ENCODE results near the gene THAP4. TPM values are rescaled to one million over a fixed set of nuclear protein-coding genes. Genes with fewer than 3 reads are reported as not detected.

The THAP4 gene
- total and polyA plus RNA-seq, 2 of the 13 experiments (the other 11 are each of a cell fraction or from before 2014, with no cell fraction given), result 59.7 to 75.7 TPM

DNA sequence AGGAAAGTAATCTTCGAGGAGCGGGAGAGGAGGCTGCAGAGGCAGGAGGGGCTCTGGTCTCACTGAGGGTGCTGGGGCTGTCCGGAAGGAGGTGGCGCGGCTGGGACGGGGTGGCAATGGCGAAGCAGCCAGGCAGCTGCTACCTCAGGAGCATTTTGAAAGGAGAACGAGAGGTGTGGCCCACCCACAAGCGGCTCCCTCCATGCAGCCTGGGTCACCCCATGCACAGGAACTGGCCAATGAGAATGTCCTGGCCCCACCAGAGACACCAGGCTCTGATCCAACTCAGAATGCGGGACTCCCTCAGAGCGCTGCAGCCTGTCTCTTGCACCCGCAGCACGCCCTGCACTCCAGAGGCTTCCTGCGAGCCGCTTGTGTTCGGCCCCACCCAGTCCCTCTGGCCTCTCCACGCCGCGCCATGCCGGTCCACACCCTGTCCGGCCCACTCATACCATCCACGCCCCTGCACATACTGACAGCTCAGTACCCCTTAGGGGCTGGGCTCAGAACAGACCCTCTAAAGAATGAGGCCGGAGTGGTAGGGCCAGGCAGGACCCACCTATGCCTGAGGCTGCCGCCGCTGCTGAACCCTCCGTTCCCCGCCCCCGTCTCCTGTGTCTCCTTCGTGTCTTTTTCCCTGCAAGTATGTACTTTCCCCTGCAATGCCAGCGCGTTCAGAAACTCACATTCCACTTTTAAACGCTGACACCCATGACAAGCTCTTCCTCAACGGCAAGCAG is 84.8 kb downstream of the THAP4 start (continued):
- TF ChIP-seq, protein P1, sequence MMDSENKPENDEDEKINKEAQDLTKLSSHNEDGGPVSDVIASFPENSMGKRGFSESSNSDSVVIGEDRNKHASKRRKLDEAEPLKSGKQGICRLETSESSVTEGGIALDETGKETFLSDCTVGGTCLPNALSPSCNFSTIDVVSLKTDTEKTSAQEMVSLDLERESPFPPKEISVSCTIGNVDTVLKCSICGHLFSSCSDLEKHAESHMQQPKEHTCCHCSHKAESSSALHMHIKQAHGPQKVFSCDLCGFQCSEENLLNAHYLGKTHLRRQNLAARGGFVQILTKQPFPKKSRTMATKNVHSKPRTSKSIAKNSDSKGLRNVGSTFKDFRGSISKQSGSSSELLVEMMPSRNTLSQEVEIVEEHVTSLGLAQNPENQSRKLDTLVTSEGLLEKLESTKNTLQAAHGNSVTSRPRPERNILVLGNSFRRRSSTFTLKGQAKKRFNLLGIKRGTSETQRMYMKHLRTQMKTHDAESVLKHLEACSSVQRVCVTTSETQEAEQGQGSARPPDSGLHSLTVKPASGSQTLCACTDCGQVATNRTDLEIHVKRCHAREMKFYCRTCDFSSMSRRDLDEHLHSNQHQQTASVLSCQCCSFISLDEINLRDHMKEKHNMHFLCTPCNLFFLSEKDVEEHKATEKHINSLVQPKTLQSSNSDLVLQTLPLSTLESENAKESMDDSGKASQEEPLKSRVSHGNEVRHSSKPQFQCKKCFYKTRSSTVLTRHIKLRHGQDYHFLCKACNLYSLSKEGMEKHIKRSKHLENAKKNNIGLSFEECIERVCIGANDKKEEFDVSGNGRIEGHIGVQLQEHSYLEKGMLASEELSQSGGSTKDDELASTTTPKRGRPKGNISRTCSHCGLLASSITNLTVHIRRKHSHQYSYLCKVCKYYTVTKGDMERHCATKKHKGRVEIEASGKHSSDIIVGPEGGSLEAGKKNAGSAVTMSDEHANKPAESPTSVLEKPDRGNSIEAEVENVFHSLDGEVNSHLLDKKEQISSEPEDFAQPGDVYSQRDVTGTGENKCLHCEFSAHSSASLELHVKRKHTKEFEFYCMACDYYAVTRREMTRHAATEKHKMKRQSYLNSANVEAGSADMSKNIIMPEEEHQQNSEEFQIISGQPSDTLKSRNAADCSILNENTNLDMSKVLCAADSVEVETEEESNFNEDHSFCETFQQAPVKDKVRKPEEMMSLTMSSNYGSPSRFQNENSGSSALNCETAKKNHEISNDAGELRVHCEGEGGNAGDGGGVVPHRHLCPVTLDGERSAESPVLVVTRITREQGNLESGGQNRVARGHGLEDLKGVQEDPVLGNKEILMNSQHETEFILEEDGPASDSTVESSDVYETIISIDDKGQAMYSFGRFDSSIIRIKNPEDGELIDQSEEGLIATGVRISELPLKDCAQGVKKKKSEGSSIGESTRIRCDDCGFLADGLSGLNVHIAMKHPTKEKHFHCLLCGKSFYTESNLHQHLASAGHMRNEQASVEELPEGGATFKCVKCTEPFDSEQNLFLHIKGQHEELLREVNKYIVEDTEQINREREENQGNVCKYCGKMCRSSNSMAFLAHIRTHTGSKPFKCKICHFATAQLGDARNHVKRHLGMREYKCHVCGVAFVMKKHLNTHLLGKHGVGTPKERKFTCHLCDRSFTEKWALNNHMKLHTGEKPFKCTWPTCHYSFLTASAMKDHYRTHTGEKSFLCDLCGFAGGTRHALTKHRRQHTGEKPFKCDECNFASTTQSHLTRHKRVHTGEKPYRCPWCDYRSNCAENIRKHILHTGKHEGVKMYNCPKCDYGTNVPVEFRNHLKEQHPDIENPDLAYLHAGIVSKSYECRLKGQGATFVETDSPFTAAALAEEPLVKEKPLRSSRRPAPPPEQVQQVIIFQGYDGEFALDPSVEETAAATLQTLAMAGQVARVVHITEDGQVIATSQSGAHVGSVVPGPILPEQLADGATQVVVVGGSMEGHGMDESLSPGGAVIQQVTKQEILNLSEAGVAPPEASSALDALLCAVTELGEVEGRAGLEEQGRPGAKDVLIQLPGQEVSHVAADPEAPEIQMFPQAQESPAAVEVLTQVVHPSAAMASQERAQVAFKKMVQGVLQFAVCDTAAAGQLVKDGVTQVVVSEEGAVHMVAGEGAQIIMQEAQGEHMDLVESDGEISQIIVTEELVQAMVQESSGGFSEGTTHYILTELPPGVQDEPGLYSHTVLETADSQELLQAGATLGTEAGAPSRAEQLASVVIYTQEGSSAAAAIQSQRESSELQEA (CRISPR knock-in tag; IDR thresholded peaks at IDR 0.05; ENCODE audit: not compliant biosample characterization), result peak; percentile 71
- TF ChIP-seq NFATC3 (CRISPR knock-in tag; IDR thresholded peaks at IDR 0.05) (no peak), SPEN (CRISPR knock-in tag; IDR thresholded peaks at IDR 0.05; ENCODE audit: low read depth) (peak; percentile 47; the same call in 1 of the 2 replicates), ZSCAN21 (CRISPR knock-in tag; IDR thresholded peaks at IDR 0.05; ENCODE audit: borderline replicate concordance) (no peak), NFIB (CRISPR knock-in tag; IDR thresholded peaks at IDR 0.05; ENCODE audit: borderline replicate concordance) (no peak), TEF (CRISPR knock-in tag; IDR thresholded peaks at IDR 0.05) (no peak)
- TF ChIP-seq, protein P2, sequence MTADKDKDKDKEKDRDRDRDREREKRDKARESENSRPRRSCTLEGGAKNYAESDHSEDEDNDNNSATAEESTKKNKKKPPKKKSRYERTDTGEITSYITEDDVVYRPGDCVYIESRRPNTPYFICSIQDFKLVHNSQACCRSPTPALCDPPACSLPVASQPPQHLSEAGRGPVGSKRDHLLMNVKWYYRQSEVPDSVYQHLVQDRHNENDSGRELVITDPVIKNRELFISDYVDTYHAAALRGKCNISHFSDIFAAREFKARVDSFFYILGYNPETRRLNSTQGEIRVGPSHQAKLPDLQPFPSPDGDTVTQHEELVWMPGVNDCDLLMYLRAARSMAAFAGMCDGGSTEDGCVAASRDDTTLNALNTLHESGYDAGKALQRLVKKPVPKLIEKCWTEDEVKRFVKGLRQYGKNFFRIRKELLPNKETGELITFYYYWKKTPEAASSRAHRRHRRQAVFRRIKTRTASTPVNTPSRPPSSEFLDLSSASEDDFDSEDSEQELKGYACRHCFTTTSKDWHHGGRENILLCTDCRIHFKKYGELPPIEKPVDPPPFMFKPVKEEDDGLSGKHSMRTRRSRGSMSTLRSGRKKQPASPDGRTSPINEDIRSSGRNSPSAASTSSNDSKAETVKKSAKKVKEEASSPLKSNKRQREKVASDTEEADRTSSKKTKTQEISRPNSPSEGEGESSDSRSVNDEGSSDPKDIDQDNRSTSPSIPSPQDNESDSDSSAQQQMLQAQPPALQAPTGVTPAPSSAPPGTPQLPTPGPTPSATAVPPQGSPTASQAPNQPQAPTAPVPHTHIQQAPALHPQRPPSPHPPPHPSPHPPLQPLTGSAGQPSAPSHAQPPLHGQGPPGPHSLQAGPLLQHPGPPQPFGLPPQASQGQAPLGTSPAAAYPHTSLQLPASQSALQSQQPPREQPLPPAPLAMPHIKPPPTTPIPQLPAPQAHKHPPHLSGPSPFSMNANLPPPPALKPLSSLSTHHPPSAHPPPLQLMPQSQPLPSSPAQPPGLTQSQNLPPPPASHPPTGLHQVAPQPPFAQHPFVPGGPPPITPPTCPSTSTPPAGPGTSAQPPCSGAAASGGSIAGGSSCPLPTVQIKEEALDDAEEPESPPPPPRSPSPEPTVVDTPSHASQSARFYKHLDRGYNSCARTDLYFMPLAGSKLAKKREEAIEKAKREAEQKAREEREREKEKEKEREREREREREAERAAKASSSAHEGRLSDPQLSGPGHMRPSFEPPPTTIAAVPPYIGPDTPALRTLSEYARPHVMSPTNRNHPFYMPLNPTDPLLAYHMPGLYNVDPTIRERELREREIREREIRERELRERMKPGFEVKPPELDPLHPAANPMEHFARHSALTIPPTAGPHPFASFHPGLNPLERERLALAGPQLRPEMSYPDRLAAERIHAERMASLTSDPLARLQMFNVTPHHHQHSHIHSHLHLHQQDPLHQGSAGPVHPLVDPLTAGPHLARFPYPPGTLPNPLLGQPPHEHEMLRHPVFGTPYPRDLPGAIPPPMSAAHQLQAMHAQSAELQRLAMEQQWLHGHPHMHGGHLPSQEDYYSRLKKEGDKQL (CRISPR knock-in tag; IDR thresholded peaks at IDR 0.05; ENCODE audit: low read depth), result no peak
